IPS-NIHi7 (cell line): Measurements from ENCODE around the gene FAM13B.
"Not testable (repeated sequence)": the region's sequence is repeated elsewhere in the genome, so short reads cannot be mapped to it uniquely, and the experiment has no call there.

Experiments used
- DNase-seq: peaks from one replicate; pipeline ENCODE4 v3.0.0; 2012; ENCODE audit warnings: mixed read lengths; ENCODE audit errors: extremely low spot score

Gene FAM13B

DNA sequence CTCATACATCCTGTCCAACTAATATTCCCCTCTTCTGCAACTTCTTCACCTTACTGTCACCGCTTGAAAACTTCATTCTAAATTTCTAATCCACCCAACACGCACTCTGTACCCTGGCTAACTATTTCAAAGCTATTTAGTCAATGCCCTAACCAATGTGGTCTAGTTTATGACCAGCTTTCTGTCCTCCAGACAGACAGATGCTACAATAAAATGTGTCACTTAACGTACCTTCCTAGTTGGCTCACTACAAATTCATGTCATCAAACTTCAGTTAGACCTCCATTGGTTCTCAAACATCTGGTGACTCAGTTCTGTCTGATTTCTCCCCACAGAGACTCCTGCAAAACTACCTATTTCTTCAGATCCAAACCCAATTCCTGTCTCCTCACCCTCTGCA is 57.7 kb downstream of the FAM13B start:
- no peak for DNase-seq

DNA sequence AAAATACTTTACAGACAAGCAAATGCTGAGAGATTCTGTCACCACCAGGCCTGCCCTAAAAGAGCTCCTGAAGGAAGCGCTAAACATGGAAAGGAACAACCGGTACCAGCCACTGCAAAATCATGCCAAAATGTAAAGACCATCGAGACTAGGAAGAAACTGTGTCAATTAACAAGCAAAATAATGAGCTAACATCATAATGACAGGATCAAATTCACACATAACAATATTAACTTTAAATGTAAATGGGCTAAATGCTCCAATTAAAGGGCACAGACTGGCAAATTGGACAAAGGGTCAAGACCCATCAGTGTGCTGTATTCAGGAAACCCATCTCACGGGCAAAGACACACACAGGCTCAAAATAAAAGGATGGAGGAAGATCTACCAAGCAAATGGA is 62.5 kb downstream of the FAM13B start:
- DNase-seq: not testable (repeated sequence)

GRCh38 chr5:137960819-137961218 is 72.1 kb downstream of the FAM13B start:
- DNase-seq: no peak

- no peak for DNase-seq
Observed at GRCh38 chr5:137960141-137960540, 72.7 kb downstream of the FAM13B start.

- DNase-seq: no peak
Observed at GRCh38 chr5:137959488-137959887, 73.4 kb downstream of the FAM13B start.

- no peak for DNase-seq
Observed at GRCh38 chr5:137957948-137958347, 74.9 kb downstream of the FAM13B start.

GRCh38 chr5:137954131-137954879 is 78.6 kb downstream of the FAM13B start:
- DNase-seq: no peak

GRCh38 chr5:137945825-137946224 is 87.1 kb downstream of the FAM13B start:
- no peak for DNase-seq

DNA sequence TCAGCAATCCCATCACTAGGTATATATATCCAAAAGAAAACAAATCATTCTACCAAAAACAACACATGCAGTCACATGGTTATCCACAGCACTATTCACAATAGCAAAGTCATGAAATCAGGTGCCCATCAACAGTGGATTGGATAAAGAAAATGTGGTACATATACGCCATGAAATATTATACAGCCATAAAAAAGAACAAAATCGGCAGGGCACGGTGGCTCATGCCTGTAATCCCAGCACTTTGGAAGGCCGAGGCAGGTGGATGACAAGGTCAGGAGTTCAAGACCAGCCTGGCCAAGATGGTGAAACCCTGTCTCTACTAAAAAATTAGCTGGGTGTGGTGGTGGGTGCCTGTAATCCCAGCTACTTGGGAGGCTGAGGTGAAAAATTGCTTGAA is 88.6 kb downstream of the FAM13B start:
- DNase-seq: not testable (repeated sequence)

DNA sequence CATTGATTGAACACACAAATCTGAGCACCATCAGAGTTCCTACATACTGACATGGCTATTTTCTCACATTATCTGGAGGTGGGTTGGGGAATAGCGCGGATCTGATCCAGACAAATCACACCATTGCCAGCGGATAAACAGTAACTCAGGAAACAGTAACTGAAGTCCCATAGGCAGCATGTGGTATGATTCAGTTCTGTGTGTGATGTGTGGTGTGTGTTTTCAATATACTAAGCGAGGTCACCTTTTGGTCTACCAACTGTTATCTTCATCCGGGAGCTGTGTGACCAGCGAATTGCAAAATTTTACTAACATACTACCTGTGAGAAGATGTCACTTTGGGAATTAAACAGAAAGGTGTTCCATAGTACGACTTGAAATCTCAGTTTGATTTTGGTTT is 93.5 kb downstream of the FAM13B start:
- DNase-seq: no peak

- no peak for DNase-seq
Observed at GRCh38 chr5:137938751-137939143, 94.1 kb downstream of the FAM13B start.

DNA sequence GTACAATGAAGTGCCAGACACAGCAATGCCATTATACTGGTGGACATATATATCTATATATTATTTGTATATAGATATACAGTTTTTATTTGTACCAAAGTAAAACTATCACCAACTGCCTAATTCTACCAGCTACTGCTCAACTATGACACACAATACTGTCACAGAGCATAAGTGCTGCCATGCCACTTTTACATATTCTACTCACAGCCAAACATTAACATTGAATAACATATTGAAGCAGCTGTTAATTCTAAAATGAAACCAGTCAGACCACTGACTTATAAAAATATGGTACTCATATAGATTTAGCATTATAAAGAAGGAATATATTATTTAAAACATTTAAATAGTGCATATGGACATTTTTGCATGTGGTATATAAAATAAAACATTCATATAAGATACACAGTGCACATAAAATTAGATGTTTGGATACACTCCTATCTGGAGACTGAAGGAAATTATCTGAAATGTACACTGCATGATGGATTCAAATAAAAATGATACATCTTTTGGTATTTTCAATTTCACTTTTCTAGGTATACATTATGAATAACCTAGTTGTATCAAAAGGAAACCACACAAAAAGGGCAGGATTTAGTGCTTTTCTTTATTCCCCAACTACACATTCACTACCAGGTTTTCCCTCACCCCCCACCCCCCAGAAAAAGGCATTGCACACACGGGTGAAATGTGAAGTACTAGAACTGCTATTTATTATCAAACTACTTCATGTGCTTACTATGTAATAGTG is 94.7 kb downstream of the FAM13B start:
- no peak for DNase-seq

GRCh38 chr5:137935694-137936093 is 97.2 kb downstream of the FAM13B start:
- no peak for DNase-seq

GRCh38 chr5:137935190-137935589 is 97.7 kb downstream of the FAM13B start:
- no peak for DNase-seq

DNA sequence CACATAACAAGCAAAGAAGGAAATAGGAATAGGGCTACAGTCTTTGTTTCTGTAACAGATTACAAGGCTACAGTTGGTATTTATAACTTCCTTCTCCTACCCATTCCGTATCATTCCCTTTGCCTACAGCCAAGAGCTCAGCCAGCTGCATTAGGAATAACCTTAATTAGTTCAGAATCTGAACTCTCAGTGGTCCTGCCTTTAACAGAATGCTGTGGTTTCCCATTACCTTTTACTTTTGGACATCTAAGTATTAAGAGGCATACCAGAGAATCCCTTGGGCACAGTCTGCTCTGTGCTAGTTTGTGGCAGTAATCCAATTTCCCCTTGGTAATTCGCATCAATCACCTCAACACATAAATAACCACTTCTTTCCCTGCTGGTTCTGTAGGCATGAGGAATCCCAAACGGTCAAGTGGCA is 99.4 kb downstream of the FAM13B start:
- no peak for DNase-seq

- no peak for DNase-seq
Observed at GRCh38 chr5:137932800-137933199, 100.1 kb downstream of the FAM13B start.

- DNase-seq: no peak
Observed at GRCh38 chr5:137923856-137924255, 109.0 kb downstream of the FAM13B start.

DNA sequence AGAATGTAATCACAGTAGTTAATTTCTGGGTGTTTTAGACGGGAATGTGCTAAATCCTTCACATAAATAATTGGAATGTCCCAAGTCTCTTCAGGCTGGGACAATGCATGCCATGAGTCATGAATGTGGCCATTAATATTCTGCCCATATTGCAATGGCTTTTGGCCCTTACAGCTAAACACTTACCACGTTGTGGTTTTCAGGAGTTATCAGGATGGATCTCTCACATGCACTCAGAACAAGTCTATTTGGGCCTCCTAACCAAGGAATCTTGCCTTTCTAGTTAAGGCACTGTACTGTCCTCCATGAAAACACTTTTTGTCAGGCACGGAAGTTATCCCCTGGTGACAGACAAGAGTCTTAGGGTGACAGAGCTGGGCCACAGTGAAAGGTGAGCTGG is 110.9 kb downstream of the FAM13B start:
- no peak for DNase-seq

GRCh38 chr5:137916923-137917322 is 116.0 kb downstream of the FAM13B start:
- DNase-seq: no peak

DNA sequence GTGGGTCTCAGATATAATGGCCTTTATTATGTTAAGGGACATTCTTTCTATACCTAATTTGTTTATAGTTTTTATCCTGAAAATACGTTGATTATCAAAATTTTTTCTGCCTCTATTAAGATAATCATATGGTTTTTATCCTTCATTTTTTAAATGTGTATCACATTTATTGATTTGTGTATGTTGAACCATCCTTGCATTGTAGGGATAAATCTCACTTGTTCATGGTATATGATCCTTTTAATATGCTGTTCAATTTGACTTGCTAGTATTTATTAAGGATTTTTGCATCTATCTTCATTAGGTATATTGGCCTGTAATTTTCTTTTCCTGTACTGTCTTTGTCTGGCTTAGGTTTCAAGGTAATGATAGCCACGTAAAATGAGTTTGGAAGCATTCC is 118.1 kb downstream of the FAM13B start:
- DNase-seq: no peak

- no peak for DNase-seq
Observed at GRCh38 chr5:137902408-137903133, 130.3 kb downstream of the FAM13B start.

- no peak for DNase-seq
Observed at GRCh38 chr5:137901011-137901817, 131.7 kb downstream of the FAM13B start.
